Measurements from ENCODE around the gene SCP2.
A peak's percentile ranks its signal among the peaks of the same experiment; 100 is the strongest.

Gene SCP2

GRCh38 chr1:53046930-53047329 is 119.9 kb downstream of the SCP2 start:
- DNase-seq: no peak

DNA sequence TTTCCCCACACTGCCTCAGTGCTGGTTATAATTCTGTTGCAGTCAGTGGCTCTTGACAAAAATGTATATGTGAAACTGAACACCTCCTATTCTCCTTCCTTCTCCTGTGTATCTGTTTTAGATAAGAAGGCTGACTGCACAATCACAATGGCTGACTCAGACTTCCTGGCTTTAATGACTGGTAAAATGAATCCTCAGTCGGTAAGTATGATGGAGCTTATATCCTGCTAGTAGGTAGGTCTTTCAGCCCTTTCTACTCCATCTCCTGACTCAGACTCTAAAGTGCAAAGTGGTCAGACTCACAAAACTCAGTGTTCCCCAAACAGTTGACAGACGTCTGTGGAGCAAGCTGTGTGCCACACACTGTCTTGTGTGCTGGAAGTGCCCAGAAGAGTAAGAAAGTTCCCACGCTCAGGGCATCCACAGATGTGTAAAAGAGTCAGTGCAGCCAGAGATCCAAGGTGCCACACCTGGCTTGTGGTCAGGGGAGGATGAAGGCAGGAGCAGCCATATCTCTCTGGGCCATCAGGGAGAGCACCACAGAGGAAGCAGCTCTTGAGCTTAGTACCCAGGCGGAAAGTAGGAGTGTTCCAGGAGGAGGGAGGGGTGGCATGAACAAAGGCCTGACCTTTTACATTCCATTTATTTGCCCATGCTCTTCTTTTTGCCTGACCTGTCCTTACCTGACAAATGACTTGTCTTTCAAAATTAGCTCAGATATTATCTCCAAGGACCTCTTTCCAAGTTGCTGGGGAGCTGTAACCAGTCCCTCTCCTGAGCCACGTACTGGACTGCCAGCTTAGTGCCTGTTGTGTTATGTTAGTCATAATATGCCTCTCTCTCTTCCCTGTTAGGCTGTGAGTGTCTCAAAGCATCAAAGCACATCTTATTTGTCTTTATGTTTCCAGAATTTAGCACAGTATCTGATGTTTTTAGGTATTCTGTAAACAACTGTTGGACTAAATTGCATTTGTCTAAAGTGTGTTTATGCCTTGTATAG is 121.0 kb downstream of the SCP2 start:
- no peak for DNase-seq

DNA sequence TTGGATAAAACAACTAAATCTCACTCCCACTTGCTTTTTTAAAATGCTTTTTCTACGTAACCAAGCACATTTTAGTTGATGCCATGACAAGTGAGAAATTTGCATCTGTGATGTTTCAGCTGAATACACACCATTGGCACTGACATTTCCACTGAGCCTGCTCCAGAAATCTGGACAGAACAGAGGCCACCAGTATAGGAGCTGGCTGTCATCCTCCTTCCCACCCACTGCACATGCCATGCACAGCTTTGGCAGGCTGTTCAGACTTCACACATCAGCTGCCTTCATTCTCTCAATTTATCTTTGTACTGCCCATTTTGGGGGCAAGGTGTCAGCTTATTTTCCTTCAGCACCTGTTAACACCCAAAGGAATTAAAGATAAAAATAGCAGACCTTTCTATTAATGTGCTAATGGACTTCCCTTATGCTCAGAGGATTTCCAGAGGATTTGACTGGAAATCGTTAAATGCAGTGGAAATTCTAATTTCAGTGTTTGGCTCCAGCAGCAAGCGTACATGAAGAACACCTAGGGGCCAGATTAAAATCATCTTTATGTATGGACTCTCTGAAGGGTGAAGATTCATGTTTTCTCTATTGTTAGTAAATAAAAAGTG is 122.0 kb downstream of the SCP2 start:
- DNase-seq: no peak

GRCh38 chr1:53049574-53049967 is 122.5 kb downstream of the SCP2 start:
- DNase-seq: no peak

DNA sequence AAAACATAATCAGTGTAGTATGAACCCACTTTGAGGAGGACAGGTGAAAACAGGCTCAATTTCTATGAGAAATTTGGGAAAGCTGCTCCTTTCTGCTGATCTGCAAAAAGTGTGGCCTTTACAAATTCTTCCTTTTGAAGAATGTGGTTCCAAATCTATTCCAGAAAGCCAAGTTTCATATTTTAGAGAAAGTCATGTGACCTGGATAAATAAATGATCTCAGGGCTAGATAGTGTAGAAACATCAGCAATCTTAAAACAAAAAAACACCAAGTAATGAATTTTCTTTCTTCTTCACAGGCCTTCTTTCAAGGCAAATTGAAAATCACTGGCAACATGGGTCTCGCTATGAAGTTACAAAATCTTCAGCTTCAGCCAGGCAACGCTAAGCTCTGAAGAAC is 123.2 kb downstream of the SCP2 start:
- no peak for DNase-seq

DNA sequence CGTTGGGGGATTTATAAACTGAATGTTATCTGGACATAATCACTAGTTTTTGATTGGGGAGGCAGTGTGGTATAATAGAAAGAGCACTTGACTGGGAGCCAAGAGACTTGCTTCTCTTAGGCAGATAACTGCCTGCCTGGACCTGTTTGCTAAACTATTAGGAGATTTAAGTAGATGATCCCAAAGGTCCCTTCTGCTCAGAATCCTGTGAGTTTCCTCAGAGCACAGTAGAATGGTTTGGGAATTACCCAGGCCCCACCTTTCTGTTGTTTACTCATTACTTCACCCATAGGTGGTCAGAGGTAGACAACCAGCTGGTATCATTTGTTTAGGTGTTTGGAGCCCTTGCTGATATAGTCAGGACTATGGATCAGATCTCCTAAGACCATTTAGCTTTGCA is 124.6 kb downstream of the SCP2 start:
- no peak for DNase-seq

- no peak for DNase-seq
Observed at GRCh38 chr1:53057127-53057526, 130.1 kb downstream of the SCP2 start.

- no peak for DNase-seq
Observed at GRCh38 chr1:53060579-53060978, 133.5 kb downstream of the SCP2 start.

DNA sequence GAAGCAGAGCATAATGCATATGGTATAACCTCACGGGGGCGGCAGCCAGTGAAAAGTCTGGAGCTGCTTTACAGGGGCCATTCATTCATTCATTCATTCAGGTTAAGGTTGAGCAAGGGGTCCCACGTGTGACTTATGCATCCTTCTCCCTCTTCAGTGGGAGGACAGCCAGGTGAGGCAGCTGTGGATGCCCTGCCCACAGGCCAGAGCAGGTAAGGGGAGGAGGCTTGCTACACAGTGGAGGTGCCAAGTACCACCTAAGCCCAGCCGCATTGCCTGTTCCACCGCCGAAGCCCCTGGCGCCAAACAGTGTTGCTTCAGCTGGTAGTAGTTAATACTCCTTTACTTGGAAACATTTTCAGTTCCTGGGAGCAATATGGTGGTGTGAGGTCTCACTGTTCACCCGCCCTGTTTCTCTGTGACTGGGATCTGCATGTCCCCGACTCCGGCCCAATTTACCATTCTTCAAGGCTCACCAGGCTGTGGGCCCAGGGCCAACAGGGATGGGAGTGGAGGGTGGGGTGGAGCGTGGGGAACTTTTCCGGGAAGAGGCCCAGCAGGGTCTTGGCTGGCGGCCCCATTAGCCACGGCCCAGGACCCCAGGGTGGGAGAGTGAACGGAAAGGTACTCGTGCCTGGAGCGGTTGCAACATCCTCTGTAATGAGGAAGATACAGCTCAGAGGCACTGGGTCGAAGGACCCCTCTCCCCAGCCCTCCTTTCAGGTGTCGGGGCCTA is 134.2 kb downstream of the SCP2 start:
- DNase-seq: no peak

- peak; percentile 9 for DNase-seq
Observed at GRCh38 chr1:53061859-53062707, 135.0 kb downstream of the SCP2 start, which contains the start of gene PODN. PODN (plus strand) TSS chr1:53062213; CDS start chr1:53069856, 7,643 bp downstream.

DNA sequence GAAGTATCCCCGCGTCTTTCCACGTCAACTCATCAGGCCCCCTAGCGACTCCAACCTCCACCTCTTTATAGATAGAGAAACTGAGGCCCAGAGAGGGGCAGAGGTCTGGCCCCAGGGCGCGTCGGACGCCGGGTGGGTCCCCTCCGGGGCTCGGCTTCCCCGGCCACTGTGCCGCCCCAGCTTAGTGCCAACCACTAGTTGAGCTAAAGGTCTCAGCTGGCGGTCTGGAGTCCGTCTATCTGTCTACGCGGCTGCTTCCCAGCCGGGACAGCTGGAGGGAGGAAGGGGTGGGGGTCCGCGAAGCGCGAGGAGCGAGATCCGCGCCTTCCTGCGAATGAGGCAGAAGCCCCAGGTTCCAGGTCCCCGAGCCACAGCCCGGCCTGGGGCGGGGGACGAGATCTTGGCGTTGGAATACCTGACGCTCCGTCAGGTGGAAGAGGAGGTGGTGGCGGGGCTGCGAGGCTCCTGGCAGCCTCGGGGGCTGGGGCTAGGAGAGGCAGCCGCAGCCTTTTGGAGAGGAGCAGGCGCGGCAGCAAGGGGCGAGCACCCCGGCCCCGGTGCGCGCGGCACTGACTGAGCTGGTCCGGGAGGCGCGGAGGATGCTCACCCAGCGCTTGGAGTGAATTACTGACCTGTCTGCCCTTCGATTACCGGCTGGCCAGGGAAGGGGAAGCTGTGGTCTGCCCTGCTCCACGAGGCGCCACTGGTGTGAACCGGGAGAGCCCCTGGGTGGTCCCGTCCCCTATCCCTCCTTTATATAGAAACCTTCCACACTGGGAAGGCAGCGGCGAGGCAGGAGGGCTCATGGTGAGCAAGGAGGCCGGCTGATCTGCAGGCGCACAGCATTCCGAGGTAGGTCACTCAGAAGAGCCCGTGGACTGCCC is 135.9 kb downstream of the SCP2 start:
- no peak for DNase-seq

DNA sequence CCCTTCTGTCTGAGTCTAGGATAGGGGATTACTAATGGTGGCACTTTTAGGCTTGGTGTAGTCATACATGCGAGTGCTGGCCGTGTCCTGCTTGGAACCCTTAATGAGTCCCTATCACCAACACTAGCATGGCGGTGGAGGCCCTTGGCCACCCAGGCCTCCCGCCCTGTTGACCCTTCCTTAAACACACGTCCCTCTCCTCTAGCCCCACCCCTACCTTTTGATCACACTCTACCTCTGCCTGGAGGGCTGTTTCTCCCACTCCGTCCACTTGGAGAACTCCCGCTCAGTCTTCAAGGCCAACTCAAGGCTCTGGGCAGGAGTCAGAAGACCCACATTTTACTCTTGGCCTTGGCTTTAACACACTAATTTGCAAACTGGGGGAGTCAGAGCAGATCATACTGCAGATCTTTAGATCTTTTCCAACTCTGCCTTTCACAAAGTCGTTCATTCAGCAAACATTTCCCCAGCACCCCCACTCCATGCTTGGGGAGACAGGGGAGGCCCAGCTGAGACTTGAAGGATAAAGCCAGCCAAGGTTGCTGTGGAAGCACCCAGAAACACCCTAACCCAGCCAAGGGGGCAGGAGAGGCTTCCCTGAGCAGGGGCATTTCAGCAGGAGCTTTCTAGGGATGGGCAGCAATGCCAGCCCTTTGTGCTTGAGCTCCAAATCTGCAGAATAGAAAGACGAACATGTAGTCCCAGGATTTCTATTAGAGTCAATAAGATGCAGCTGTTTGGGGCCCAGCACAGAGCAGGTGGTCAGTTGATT is 136.9 kb downstream of the SCP2 start:
- no peak for DNase-seq

DNA sequence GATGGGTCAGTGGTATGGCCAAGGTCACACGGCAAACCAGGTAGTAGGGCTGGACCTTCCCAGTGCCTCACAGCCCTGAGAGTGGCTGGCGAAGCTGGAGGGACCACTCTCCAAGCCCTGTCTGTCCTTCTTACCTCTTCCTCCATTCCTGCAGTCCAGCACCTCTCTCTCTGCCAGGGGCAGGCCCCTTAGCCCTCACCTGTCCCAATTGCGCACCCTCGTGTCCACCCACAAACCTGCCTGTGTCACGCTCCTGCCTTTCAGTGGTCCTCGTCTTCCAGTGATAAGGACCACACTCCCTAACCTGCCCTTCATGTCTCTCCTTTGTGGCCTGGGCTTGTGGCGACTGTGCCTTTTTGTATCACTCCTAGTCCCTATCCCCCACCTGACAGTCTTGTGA is 138.3 kb downstream of the SCP2 start:
- no peak for DNase-seq

DNA sequence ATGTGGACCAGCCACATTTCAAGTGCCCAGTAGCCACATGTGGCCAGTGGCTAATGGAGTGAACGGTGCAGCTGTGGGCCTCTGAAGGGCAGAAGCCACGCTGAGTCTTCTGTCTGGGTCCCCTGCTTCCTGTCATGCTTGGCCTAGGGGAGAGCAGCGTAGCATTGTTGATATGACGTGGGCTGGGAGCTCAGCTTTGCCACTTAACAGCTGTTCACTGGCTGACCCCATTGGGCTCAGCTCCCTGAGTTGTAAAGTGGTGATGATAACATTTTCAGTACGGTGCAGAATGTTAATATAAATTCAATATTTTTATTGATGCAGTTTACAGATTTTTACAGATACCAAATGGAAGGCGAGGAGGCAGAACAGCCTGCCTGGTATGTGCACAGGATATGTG is 139.4 kb downstream of the SCP2 start:
- DNase-seq: no peak

GRCh38 chr1:53066891-53067738 is 140.0 kb downstream of the SCP2 start:
- DNase-seq: no peak

- DNase-seq: no peak
Observed at GRCh38 chr1:53067886-53068285, 140.8 kb downstream of the SCP2 start.

DNA sequence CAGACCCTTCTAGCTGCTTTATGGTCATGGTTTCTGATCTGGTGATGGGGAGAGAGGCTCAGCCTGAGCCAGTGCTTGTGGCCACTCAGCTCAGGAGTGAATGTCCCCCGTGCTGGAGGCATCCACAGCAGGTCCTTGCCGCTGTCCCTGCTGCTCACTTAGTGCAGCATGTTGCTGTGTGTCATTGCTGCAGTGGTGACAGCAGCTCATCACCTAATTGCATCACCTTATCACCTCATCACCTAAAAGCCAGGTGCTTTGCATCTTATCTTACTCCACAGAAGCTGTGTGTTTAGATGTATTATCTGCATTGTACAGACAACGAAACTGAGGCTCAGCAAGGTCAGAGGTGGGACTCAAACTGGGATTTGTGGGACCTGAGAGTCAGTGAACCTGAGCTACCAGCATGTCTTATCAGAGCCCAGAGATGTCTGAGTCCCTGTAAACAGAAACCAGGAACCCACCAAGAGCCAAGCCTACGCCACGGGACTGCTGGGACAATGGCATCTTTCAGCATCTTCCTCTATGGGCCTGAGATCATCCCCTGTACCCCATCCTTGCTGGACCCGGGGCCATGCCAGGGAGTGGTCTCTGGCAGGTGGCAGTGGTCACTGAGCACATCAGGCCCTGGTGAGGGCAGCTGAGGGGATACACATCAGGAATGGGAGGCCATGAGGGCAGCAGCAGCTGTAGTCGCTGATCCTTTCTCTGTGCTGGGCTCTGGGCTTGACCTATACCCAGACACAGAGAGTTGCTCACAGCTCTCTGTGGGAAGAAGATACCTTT is 141.4 kb downstream of the SCP2 start:
- DNase-seq: no peak

DNA sequence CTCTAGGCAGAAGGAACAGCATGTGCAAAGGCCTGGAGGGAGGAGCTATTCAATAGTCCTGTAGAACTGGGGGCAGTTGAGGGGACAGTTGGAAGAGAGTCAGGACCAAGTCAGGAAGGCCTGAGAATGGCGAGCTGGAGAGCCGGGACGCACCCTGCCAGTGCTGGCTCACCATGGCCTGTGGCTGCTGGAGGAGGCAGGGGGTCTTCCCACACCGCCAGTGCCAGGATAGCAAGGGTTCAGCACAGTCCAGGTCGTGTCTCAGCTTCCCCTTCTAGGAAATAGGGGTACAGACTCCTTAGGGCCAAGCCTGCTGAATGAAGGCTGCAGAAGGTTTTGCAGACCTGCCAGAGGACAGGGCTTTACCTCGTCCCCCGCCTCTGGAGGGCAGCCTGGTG is 142.2 kb downstream of the SCP2 start:
- no peak for DNase-seq

Data from CD4-positive, alpha-beta T cell treated with Interleukin-12 subunit alpha and Interleukin-12 subunit beta, for 1 hour (primary cell).